ENCODE results near the gene NECAB3.
A peak's percentile ranks its signal among the peaks of the same experiment; 100 is the strongest.
"Not testable (repeated sequence)": the region's sequence is repeated elsewhere in the genome, so short reads cannot be mapped to it uniquely, and the experiment has no call there.

Gene NECAB3

DNA sequence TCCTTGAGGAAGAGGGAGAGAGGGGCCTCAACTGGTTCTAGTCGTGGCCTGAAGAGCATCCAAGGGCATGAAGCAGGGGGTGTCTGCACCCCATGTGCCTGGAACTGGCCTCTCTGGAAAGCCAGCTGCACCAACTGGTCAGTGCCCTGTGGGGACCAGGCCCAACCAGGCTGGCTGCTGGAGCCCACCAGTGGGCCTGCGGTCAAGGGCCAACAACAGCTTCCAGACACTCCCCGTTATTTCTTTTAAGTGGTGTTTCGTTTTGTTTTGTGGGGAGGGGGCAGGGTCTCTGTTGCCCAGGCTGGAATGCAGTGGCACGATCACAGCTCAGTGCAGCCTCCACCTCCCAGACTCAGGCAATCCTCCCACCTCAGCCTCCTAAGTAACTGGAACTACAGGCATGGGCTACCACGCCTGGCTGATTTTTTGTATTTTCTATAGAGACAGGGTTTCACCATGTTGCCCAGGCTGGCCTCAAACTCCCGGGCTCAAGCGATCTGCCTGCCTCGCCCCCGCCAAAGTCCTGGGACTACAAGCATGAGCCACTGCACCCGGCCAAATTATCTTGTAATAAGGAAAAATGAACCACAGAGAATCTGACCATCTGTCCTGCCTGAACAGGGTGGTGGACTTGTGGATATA lies 24.0 kb downstream of the NECAB3 start:
- no peak for DNase-seq (ENCODE audit: low spot score)

DNA sequence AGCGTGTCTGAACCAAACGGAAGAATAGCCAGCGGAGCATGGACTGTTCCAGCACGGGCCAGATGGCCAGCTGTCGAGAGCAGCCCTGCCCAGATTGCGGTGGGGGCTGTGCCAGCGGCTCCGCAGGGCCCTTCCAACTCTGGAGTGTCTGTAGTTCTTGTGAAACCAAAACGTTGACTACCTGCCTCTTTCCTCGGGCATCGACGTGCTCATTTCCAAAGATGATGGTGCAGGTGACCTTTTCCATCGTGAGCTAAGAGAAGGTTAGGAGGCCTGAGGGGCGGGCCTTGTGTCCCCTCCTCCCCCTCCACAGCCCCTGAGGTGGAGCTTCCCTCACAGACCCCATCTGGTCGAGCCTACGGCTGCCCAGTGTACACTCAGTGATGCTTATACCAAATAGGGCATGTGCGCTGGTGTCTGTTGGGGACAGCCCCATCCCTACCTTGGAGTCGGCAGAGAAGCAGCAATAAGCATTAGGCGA lies 25.0 kb downstream of the NECAB3 start:
- DNase-seq (ENCODE audit: low spot score) = no peak

DNA sequence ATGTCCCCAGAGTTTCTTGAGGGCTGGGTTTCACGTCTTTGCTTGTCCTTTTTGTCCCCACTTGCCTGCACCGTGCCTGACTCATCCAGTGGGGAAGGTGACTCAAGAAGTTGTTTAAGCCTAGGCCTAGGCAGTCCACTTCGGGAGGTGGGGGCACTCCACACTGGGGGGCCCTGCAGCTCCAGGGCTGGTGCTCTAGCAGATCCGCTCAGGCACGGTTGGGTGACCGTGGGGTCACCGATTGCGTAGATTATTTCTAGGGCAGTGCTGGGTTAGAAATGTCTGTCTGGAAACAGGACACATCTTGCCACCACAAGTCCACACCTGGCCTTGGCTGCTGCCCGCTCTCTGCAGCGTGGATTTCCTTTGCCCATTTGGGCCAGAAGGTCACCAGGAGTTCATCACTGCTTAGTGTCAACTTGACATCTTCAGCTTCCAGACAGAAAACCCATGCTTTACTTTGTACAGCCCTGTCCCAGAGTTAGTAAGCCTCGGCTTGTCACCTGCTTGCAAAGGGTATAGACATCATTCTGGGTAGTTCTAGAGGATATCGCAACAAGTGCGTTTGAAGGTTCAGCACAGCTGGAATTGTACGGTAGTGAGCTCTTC lies 25.7 kb downstream of the NECAB3 start:
- no peak for DNase-seq (ENCODE audit: low spot score)

DNA sequence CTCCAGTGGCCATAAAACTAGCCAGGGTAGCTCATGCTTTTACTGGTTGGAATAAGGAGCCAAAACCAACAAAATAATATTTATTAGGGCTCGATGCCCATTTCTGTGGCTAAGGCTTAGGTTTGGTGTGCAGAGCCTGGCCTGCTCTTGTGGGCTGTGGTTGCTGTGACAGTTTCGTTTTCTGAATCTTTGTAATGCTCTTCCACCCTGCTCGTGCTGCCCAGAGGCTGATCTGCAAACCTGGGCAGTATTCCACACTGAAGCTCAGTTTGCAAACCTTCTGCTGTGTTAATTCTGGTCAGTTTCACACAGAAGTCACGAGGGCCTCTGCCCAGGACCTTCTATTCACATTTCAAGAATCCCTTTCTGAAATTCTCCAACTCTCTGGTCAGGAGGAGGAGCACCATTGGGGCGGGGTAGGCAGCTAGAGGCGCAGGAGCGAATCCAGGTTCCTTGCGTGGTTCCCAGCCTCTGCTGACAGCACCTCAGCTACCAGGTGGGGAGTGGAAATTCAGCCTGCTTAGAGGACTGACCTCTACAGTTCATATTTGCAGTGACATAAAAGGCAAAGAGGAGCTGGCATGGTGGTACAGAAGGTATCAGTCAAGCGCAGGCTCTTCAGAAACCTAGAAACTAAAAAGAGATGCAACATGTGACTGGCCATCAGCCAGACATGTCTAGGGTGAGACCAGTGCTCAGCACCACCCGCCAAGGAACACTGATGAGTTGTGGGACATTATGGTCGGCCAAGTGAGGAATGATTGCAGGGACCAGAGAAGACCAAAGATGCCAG lies 26.4 kb downstream of the NECAB3 start:
- no peak for DNase-seq (ENCODE audit: low spot score)

DNA sequence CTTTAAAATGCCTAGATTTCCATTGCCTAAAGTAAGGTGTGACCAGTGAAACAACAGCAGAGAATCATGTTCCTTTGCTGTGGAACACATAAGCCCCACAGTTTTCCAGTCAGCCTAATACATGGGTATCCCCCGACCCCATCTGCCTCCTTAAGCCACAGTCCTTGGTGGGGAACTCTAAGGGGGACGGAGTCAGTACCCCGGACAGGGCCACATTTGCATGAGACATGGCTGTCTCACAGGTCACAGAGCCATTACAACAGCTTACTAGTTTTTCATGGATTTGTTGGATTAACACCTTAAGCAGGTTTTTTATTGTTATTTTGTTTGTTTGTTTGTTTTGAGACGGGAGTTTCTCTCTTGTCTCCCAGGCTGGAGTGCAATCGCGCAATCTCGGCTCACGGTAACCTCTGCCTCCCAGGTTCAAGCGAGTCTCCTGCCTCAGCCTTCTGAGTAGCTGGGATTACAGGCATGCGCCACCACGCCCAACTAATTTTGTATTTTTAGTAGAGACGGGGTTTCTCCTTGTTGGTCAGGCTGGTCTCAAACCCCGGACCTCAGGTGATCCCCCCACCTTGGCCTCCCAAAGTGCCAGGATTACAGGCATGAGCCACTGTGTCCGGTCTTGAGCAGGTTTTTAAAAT lies 27.1 kb downstream of the NECAB3 start:
- not testable (repeated sequence) for DNase-seq (ENCODE audit: low spot score)

DNA sequence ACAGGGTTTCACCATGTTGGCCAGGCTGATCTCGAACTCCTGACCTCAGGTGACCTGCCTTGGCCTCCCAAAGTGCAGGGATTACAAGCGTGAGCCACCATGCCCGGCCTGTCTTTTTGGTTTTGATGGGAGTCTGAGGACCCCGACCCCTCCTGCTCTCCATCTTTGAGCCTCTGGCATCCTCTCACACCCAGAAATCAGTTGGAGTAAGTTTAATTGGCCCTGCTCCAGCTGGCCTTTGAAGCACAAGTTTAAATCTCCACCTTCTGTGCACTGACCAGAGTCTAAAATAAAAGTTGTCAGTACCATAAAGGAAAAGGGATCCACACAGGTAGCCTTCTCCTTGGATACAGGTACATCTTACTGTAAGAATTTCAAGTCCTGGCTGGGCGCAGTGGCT lies 28.0 kb downstream of the NECAB3 start:
- DNase-seq (ENCODE audit: low spot score) = no peak

DNA sequence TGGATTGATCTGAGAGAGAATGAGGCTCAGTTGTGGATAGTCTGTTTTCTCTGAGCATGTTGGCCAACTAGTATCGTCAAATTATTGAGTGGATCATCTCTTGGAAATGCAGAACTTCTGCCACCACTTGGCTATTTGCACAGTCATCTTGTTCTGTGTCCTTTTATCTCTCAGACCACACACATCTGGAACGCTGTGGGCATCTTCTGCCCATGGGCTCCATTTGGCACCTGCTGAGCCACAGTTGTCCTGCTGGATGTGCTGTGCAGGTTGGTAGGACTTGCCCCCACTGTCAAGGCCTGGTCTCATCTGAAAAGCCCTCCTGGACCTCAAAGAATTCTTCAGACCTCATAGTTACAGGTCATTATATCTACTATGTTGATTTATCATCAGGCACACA lies 28.8 kb downstream of the NECAB3 start:
- no peak for DNase-seq (ENCODE audit: low spot score)

DNA sequence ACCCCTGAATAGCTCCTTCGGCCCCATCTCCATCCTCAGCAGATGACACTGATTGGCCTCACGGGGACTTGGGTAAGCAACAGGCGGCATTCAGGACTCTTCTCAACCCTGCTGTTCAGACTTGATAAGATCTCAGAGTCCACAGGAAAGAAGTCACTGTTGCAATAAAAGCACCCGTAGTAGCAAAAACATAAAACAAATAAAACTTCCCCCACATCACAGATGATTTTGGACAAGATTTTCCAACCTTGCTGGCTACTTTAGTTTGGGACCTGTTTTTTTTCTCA lies 29.2 kb downstream of the NECAB3 start:
- no peak for DNase-seq (ENCODE audit: low spot score)

DNA sequence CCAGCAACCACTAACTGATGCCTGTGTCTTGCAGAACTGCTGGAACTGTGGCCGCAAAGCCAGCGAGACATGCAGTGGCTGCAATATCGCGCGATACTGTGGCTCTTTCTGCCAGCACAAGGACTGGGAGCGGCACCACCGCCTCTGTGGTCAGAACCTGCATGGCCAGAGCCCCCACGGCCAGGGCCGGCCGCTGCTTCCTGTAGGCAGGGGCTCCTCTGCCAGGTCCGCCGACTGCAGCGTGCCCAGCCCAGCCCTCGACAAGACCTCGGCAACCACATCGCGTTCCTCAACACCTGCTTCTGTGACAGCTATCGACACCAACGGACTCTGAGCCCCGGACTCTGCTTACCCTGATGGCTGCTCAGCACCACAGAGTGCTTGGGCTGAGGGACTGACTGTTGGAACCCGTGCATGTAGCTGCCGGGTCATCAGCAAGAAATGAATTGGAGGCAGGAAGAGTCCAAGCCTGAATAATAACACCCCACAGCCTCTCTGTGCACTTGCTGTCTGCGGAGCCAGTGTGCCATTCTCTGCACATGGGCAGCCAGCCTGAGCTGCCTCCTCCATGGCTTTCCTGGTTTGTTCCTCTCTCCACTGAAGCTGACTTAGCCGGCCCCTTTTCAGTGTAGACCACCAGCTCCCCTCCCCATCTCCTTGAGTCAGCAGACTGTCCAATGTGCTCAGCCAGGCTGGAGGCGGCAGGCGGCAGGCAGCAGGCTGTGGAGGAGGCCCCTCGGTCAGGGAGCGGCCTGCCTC lies 29.7 kb downstream of the NECAB3 start:
- DNase-seq (ENCODE audit: low spot score) = no peak

DNA sequence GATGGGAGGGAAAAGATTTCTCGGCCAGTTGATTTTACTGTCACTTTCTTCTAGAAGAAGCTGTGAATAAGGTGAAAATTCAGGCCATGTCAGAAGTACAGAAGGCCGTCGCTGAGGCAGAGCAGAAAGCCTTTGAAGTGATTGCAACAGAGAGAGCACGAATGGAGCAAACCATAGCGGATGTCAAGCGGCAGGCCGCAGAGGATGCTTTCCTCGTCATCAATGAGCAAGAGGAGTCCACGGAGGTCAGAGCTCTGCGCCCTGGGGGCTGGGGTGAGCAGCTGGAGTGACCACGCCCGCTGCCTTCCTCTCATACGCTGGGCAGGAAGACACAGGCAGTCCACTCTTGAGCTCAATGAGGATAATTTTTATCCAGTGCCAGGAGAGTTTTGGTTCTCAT lies 33.9 kb downstream of the NECAB3 start:
- no peak for DNase-seq (ENCODE audit: low spot score)

DNA sequence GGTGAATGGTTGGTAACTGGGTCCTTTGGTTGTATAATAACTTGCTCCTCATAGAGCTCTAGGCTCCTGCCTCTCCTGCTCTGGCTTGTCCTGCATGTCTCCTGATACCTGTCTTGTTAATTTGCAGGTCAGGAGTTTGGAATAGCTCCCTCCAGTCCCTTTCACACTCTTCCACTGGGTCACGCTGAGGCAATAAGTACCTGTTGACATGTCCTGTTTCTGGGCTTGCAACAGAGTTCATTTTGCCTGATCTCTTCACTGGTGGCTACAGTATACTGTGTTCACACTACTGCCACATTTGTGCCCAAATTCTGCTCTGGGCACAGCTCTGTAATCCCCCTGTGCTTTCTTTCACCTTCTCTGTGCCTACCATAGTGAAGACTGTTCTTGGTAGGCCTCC lies 37.5 kb downstream of the NECAB3 start:
- no peak for DNase-seq (ENCODE audit: low spot score)

DNA sequence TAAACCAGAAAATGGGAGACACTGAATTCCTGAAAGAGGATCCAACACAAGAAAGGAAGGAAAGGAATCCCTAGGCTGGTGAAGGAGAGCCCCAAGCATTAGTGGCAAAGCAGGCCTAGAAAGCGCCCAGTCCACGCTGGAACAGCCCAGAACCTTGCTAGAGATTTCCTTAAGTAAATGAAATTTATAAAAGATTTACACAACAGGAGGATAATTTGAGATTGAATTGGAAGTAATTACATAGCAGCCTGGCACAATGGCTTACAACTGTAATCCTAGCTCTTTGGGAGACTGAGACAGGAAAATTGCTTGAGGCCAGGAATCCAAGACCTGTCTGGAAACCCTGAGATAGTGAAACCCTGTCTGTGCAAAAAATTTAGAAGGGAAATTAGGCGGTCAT lies 38.9 kb downstream of the NECAB3 start:
- DNase-seq (ENCODE audit: low spot score) = no peak

DNA sequence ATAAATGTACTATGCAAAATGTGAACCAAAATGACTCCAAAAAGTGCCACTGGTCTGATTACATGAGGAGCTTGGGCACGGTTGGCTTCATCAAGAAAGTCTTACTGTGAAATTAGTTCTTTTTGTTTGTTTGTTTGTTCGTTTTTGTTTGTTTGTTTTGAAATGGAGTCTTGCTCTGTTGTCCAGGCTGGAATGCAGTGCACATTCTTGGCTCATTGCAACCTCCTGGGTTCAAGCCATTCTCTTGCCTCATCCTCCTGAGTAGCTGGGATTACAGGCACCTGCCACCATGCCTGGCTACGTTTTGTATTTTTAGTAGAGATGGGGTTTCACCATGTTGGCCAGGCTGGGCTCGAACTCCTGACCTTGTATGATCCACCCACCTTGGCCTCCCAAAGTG lies 42.3 kb downstream of the NECAB3 start:
- not testable (repeated sequence) for DNase-seq (ENCODE audit: low spot score)

DNA sequence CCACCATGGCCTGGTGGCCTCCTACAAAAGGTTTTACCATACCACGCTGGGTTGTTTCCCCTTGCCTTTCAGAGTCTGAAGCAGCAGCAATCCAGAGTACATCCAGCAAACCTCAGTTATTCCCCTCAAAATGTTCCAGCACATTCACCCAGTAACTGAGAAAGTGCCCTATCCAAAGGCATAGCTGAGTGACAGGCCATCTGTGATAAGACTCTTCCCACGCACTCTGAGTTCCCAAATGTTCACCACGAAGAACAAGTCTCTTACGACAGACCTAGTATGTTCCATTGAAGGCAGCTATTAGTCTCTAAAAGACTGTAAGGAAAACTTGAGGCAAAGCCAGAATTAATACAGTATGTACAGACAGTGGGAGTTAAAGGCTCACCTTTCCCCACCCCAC lies 43.7 kb downstream of the NECAB3 start:
- DNase-seq (ENCODE audit: low spot score) = no peak

DNA sequence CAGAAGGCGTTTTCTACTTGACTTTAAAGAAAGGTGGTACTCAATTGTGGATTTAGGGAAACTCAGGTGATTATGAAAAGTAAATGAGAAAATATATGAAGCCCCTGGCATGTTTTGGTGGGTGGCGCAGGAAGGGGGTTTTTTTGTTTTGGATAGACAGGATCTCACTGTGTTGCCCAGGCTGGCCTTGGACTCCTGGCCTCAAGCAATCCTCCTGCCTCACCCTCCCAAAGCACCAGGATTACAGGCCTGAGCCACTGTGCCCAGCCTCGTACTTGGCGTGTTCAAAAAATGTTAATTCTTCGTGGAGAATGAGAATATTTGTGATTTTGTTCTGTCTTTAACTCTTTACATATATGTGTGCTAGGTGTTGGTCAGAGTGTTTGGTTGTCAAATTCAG lies 44.2 kb downstream of the NECAB3 start:
- no peak for DNase-seq (ENCODE audit: low spot score)

DNA sequence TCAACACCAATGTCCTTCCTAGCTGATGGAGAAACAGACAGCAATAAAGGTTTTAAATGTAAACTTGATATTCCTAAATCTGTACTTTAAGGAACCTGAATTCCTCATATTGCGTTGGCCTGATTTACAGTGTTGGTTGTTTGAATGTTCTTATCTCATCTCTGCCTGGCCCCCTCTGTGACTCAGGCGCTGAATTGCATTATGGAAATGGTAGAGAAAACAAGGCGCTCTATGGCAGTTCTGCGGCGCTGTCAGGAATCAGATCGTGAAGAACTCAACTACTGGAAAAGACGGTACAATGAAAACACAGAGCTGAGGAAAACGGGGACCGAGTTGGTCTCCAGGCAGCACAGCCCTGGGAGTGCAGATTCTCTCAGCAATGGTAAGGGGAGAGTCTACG lies 44.7 kb downstream of the NECAB3 start:
- DNase-seq (ENCODE audit: low spot score) = no peak

DNA sequence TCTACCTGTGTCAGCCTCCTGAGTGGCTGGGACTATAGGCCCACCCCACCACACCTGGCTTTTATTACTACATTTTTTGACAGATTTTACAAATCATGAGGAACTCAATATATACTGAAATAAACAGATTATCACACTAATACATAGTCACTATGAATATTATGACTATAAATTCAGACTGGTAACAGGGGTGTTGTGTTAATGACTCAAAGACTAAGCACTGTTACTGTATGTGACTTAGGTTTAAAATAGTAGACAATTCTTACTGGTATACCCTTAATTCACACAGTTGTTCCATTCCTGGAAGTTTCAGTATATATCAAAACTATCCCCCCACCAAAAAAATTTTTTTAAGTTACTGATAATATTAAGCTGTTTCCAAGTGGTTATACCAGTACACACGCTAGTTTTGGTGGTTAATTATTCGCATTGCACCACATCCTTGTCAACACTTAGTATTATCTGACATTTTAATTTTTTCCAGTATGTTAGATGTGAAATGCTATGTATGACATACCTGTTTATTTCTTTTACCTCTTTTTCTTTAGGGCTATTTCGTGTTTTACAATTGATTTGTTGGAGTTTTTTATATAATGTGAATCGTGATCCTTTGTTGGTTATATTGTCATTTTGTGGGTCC lies 46.5 kb downstream of the NECAB3 start:
- DNase-seq (ENCODE audit: low spot score) = no peak

DNA sequence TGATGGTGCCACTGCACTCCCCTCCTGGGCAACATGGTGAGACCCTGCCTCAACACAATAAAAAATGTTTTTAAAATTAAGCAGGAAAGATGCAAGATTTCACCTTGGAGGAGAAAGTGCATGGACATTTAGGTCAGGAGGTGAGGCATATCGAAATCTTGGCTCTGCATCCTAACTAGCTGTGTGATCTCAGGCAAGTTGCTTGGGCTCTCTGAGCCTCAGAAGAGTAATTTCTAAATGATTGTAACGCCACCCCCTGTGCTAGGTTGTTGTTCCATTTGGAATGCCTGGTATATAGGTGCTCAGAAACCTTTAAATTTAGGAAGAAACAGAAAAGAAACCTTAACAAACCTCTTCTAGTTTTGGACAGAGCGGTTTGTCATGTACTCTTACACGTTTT lies 48.0 kb downstream of the NECAB3 start:
- no peak for DNase-seq (ENCODE audit: low spot score)

DNA sequence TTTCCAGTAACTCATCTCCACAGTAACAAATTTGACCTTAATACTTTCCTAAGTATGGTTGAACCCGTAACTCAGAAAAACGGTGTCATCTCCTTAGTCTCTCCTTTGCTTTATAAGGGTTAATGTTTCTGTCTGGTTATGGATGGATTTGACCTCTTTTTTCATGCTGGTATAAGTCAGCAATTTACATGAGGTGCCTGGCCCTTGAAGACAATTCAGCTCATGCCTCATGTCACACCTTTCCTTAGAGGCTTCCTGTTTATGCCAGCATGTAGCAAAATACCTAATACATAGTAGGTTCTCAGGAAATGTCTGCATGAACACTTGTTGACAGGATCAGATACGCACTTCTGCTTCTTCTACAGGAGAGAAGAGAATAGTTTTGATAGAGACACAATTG lies 49.8 kb downstream of the NECAB3 start:
- peak; percentile 33 for DNase-seq (ENCODE audit: low spot score)

DNA sequence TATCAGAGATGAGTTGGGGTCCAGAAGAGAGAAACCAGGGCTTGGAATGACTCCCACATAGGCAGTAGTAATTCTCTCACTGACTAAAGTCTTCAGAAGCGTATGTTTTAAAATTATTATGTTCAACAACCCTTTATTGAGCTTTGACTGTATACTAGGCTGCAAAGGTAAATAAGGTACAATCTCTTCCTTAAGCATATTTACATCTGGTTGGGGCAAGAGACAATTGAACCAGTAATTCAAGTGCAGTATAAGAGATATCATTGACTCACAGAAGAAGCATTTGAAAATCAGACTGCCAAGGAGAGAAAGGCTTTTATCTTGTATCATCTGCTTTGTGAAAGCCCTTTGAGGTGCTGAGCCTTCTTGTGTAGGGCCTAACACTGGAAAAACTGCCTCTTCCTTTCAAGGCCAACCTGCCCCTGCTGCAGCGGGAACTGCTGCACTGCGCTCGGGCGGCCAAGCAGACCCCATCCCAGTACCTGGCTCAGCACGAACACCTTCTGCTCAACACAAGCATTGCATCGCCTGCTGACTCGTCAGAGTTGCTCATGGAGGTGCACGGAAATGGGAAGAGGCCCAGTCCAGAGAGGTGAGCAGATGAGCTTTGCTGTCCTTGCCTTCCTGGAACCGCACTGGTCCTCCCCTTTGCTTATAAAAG lies 51.4 kb downstream of the NECAB3 start:
- DNase-seq (ENCODE audit: low spot score) = no peak

DNA sequence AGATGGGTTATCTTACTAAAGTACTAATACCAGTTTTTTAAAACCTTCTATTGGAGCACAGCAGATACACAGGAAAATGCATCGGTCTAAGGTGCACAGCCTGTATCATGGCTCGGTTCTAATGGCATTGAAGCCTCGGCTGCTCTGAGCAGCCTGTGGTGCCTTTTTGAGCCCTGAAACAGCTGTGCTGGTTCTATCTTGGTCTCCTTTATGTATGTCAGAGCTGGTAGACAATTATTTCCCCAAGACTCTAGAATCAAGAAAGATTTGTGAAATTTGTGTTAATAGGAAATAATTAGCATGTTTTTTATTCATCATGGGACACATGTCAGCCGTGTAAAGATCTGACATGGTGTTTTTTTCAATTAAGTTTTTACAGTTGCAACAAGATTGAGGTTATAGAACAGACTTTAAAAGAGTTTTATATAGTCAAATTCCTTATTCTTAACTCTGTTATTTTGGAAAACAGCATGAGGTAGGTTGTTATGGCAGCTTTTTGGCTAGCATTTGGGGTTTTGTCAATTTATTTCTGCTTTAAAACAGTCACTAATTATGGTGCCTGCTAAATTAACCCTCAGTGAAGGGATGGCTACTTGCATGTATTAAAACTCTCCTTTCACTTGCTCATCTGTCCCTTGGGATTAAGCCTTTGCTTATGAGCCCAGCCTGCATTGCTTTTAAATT lies 52.4 kb downstream of the NECAB3 start:
- no peak for DNase-seq (ENCODE audit: low spot score)
